Adrenal gland (tissue), 5 donors: ENCODE data around the gene SLC5A11.

ENCODE experiments used
- POLR2A ChIP-seq, 2 donors: fragments of 450-650 bp; IDR thresholded peaks; one replicate each; pipeline ENCODE4 v1.6.1; 2017; ENCODE audit warnings: antibody characterized with exemption in 2 of 2, mild to moderate bottlenecking in 2 of 2, moderate library complexity in 1 of 2
- TF ChIP-seq, protein P1 (sequence below), 6 experiments: fragments of 450-650 bp in 4 of 6; fragments of 200-600 bp in 2 of 6; sonication (generic) in 1 of 6; IDR thresholded peaks; 1 replicate in 5 of 6; 2 replicates in 1 of 6; pipeline versions ENCODE4 v1.5.1 to v1.8.0; 2016 to 2021; ENCODE audit warnings: antibody characterized with exemption in 6 of 6, mild to moderate bottlenecking in 2 of 6, moderate library complexity in 1 of 6
- donor health status: DM: no; HTN: no; CAD: no.

GRCh38 chr16:24883714-24884151 lies 38.0 kb downstream of the SLC5A11 start:
- TF ChIP-seq, protein P1, sequence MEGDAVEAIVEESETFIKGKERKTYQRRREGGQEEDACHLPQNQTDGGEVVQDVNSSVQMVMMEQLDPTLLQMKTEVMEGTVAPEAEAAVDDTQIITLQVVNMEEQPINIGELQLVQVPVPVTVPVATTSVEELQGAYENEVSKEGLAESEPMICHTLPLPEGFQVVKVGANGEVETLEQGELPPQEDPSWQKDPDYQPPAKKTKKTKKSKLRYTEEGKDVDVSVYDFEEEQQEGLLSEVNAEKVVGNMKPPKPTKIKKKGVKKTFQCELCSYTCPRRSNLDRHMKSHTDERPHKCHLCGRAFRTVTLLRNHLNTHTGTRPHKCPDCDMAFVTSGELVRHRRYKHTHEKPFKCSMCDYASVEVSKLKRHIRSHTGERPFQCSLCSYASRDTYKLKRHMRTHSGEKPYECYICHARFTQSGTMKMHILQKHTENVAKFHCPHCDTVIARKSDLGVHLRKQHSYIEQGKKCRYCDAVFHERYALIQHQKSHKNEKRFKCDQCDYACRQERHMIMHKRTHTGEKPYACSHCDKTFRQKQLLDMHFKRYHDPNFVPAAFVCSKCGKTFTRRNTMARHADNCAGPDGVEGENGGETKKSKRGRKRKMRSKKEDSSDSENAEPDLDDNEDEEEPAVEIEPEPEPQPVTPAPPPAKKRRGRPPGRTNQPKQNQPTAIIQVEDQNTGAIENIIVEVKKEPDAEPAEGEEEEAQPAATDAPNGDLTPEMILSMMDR (IDR thresholded peaks at IDR 0.05): no peak
- no peak for TF ChIP-seq POLR2A (IDR thresholded peaks at IDR 0.05)
